GM15510 (cell line): Measurements from ENCODE around the gene ZFP69.

ENCODE experiments used
- POLR2A ChIP-seq: IDR thresholded peaks from 3 replicates; pipeline ENCODE4 v1.6.1; 2011; ENCODE audit warnings: borderline replicate concordance; ENCODE audit not compliant: insufficient read length; ENCODE audit errors: extremely low read depth

Gene ZFP69

GRCh38 chr1:40476924-40477677 is at the start of gene ZFP69:
Gene ZFP69, plus strand, starts transcription at chr1:40477290. Its CDS starts 2,072 bp downstream, at chr1:40479362.
- TF ChIP-seq POLR2A = peak; percentile 83

DNA sequence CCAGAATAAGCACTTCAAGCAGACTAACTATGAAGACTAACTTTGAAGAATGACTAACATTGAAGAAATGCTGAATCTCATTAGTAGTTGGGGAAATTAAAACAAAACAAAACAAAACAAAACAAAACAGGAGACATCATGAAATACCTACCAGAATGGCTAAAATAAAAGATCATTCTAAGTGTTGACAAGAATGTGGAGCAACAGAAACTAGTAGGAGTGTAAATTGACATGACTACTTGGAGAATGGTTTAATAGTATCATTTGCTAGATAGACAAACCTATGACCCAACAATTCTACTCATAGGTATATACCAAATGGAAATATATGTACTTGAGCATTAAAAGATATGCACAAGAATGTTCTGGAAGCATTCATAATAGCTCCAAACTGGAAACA is 45.7 kb upstream of the ZFP69 start:
- TF ChIP-seq POLR2A = no peak

DNA sequence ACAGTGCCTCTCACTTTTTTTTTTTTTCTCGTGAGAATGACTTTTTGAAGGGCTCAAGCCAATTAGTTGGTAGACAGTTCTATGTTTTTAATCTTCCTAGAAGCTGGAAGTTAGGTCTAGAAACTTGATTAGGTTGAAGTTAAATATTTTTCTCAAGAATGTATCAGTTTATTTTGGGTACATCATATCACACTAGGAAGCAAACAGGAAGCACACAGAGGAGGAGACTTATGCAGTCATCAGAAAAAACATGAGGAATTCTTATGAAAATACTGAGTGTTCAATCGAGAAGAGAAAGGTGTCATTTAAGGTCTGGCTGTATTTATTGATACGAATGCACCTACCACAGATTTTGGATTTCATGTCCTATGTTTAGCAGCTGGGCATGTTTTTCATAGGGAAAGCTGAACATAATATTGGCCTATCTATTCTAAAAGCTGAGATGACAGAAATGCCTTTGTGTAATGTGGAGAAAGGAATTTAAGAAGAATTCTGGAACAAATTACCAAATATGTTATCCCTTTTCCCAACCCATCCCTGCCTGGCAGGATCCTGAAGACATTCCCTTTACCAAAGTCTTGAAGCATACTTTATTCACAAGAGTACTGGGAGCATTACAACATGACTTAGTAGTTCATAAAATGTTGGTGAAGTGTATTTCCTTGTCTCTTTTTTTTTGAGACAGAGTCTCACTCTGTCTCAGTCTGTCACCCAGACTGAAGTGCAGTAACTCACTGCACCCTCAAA is 44.3 kb upstream of the ZFP69 start:
- no peak for TF ChIP-seq POLR2A

GRCh38 chr1:40435471-40435870 is 41.6 kb upstream of the ZFP69 start:
- TF ChIP-seq POLR2A = no peak

GRCh38 chr1:40435876-40436275 is 41.2 kb upstream of the ZFP69 start:
- no peak for TF ChIP-seq POLR2A

DNA sequence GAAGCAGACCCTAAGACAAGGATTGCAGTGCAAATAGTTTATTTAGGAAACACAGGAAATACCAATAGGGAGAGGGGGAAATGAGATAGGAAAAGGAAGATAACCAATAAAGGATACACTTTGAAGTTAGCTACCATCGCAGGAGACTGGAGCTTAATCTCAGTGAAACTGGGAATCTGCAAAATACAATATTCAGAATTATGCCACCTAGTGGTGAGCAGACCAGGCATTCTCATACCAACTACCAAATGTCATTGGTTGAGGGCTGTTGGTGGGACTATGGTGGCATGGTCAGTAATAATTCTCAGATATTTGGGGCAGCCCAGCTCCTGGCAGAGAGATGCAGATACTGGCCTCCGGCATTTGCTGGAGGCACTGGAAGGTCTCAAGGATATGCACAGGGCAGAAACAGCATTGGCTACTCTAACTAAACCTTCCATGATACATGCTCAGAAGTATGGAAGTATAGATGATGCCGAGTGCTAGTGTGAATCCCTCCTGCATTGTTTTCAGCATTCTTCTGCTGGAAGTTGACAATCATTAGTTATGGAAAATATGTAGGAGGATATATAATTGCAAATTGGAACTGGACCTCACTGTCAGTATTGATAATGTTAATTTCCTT is 38.6 kb upstream of the ZFP69 start:
- TF ChIP-seq POLR2A = no peak

GRCh38 chr1:40439247-40439646 is 37.8 kb upstream of the ZFP69 start:
- TF ChIP-seq POLR2A = no peak

DNA sequence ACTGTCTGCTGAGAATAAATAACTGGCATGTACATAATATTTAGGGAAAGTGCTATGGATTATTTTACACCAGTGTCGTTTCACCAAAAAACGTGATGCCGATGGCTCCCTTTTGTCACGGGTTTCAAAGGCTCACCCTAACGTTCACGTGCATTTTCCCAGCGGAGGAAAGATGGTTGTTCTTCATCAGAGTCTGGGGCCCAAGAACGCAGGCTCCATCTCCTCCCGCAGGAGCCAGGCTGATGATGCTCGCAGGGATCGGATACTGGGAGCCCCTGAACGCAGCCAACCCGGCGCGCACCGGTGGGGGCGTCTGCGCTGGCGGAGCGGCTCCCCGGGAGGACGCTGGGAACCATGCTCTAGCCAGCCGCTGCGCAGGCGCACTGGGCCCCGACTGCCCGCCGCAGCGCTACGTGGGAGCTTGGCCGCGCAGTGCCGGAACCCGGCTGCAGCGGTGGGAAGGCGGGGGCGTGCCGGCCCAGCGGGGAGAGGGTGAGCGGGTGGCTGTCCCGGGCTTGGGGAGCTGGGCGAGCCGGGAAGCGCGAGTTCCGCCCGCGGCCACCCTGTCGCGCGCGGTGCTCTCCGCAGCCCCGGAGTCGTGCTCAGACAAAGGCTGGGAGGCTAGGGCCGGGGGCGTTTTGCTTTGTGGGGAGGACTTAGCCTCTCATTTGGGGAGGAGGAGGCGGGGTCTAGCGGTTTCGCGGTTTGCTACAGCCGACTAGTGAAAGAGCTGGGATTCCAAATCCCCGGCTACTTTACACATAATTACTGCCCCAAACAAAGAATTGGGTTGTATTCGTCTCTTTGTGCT is 27.2 kb upstream of the ZFP69 start, which contains the start of gene ZFP69B:
Gene ZFP69B, plus strand, starts transcription at position 793 of the 811 bp plus-strand sequence. CDS start 486 bp downstream, outside the sequence.
- TF ChIP-seq POLR2A = peak; percentile 72

DNA sequence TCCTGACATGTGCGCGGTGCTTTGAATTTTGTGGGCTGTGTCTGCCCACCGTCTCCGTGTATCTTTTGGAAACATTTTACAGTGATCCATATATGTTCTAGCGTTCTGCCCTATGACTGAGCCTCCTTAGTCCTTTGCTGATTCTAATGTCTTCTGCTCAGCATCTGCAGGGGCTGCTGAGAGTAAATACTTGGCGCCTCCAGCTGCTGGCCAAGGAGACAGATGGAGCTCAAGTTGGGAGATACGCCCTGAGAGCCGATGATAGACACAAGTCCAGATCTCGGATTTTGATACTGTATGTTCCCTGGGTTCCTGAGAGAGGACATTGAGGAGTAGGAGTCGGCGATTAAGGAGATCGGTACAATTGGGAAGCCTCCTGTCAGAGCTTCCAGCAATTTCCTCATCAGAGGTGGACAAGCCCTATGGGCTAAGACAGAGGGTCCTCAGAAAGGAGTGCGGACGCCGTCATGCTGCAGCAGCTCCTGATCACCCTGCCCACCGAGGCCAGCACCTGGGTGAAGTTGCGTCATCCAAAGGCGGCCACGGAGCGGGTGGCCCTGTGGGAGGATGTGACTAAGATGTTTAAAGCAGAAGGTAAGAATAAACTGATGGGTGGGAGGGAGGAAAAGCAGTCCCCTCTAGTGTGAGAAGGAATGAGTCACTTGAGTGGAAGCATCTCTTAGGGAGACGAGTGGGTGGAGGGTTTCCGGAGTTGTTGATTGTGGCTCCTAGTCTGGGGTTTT is 26.4 kb upstream of the ZFP69 start:
- TF ChIP-seq POLR2A = peak; percentile 22

GRCh38 chr1:40451238-40451585 is 25.9 kb upstream of the ZFP69 start:
- no peak for TF ChIP-seq POLR2A

DNA sequence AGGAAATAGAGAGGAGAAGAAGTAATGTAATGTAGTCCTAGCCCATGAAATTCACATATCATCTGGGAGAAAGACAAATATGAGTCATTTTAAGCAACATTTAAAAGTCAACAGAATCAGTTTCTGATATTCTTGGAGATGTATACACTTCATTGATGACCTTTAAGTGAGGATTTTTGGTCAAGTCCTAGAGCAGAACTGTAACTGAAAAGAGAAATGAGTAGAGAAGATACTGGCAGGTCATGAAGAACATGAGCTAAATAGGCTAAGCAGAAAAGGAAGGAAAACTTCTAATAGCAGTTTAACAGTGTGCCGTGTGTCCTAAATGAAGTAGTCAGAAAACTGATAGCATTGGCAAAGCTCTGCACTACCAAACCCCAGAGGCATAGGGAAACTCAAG is 22.2 kb upstream of the ZFP69 start:
- TF ChIP-seq POLR2A = no peak

GRCh38 chr1:40462956-40463590 is 14.0 kb upstream of the ZFP69 start:
- TF ChIP-seq POLR2A = no peak

GRCh38 chr1:40469327-40469726 is 7.8 kb upstream of the ZFP69 start:
- no peak for TF ChIP-seq POLR2A
